ENCODE measurements around the gene SULF2.

DNA sequence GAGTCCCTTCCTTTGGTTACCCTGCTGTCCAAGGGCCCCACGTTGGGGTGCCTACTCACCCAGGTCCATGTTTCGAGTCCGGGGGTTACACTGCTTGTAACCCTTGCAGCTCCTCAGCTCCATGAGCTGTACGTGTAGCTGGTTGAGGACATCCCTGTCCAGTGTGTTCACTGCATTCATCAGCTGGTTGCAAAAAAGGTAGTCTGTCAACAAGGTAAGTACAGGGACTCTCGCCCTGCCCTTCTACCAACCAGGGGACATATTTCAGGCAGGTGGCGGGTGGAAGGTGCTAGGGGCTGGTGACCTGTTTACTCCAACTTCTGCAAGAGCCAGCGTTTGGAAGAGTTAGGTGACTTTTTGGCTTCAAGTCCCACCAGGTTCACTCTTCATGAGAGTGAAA is 123.6 kb downstream of the SULF2 start:
- TF ChIP-seq EZH2 (IDR thresholded peaks at IDR 0.05; ENCODE audit: borderline replicate concordance) (no peak), CTCF (IDR thresholded peaks at IDR 0.05; ENCODE audit: poor library complexity) (no peak), EZH2phosphoT487 (IDR thresholded peaks at IDR 0.05; ENCODE audit: low read depth, severe bottlenecking, unreplicated experiment) (no peak)

All from hepatocyte (in vitro differentiated cells).